Peyer's patch (tissue), 4 donors: ENCODE measurements around the gene IGFN1.

Experiments used
- POLR2A ChIP-seq, 2 donors: fragments of 450-650 bp; IDR thresholded peaks; one replicate each; pipeline ENCODE4 v1.5.1; 2017; ENCODE audit warnings: antibody characterized with exemption in 2 of 2, mild to moderate bottlenecking in 2 of 2, moderate library complexity in 2 of 2
- TF ChIP-seq, protein P1 (sequence below), 6 experiments: fragments of 450-650 bp in 4 of 6; fragments of 200-600 bp in 2 of 6; sonication (generic) in 1 of 6; IDR thresholded peaks; one replicate each; pipeline ENCODE4 v1.5.1; 2017 to 2019; ENCODE audit warnings: antibody characterized with exemption in 6 of 6, mild to moderate bottlenecking in 3 of 6, moderate library complexity in 1 of 6

DNA sequence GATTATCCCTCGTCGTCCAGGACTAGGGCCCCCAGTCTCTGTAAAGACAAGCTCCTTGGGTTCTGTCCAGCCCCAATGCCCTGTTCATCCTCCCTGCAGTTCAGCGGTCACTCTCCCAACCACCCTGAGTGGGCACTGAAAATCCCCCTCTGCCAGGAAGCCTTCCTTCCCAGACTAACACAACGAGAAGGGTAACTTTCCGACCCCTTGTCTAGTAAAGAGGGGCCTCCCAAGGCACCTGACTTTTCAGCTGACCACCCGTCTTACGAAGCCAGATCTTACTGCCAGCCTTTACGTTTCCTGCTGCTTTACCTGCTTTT is 49.7 kb upstream of the IGFN1 start:
- TF ChIP-seq, protein P1, sequence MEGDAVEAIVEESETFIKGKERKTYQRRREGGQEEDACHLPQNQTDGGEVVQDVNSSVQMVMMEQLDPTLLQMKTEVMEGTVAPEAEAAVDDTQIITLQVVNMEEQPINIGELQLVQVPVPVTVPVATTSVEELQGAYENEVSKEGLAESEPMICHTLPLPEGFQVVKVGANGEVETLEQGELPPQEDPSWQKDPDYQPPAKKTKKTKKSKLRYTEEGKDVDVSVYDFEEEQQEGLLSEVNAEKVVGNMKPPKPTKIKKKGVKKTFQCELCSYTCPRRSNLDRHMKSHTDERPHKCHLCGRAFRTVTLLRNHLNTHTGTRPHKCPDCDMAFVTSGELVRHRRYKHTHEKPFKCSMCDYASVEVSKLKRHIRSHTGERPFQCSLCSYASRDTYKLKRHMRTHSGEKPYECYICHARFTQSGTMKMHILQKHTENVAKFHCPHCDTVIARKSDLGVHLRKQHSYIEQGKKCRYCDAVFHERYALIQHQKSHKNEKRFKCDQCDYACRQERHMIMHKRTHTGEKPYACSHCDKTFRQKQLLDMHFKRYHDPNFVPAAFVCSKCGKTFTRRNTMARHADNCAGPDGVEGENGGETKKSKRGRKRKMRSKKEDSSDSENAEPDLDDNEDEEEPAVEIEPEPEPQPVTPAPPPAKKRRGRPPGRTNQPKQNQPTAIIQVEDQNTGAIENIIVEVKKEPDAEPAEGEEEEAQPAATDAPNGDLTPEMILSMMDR (IDR thresholded peaks at IDR 0.05): no peak
- TF ChIP-seq POLR2A (IDR thresholded peaks at IDR 0.05): no peak
